Measurements from ENCODE around the gene ZNF445. TPM values are rescaled to one million over a fixed set of nuclear protein-coding genes. Genes with fewer than 3 reads are reported as not detected.

ZNF445 gene
- total RNA-seq, 1 experiment from 2014 or later = 15.9 TPM

GRCh38 chr3:44444437-44444836 lies 33.0 kb downstream of the ZNF445 start:
- H3K9me3 ChIP-seq (ENCODE audit: insufficient read depth, low read depth) = no peaks in the 10 kb centered on the region
- H2AFZ ChIP-seq = no peak overlapping the region
- H3K27me3 ChIP-seq (ENCODE audit: insufficient read depth, low read depth) = no peaks in the 10 kb centered on the region
- no peaks in the 10 kb centered on the region for H3F3A ChIP-seq (ENCODE audit: insufficient read depth, low read depth)
- H3K4me3 ChIP-seq = no peak overlapping the region
- ChIA-PET POLR2A (ENCODE audit: unreplicated experiment) (no interaction called here), CTCF (no interaction called here)
- no peak overlapping the region for H3K27ac ChIP-seq
- no peaks in the 10 kb centered on the region for H3K4me1 ChIP-seq (replicated peaks; ENCODE audit: insufficient read depth)
- no peak for DNase-seq
- intact Hi-C loops (cut with micrococcal nuclease; ENCODE audit: unreplicated experiment) = no loop called here
- no peaks in the 10 kb centered on the region for H3K79me2 ChIP-seq (ENCODE audit: low read depth)
- no TSS peak for BruUV-seq (replicated peaks)
- peaks cover 20% of the 10 kb centered on the region; the same call in 1 of the 2 replicates for H3K36me3 ChIP-seq (ENCODE audit: low read depth)
- H4K20me1 ChIP-seq (ENCODE audit: insufficient read depth) = no peaks in the 10 kb centered on the region
- no peak overlapping the region for H3K4me2 ChIP-seq
- H3K9me2 ChIP-seq (ENCODE audit: insufficient read depth) = no peaks in the 10 kb centered on the region
- TF ChIP-seq EZH2 (IDR thresholded peaks at IDR 0.05; ENCODE audit: low read depth) (no peak), CTCF (conservative IDR thresholded peaks at IDR 0.05) (no peak)

- Histone ChIP-seq H3K4me1 (replicated peaks; ENCODE audit: insufficient read depth) (no peaks in the 10 kb centered on the region), H2AFZ (no peak overlapping the region), H3K4me3 (no peak overlapping the region), H3K9me3 (ENCODE audit: insufficient read depth, low read depth) (no peaks in the 10 kb centered on the region), H3K79me2 (ENCODE audit: low read depth) (no peaks in the 10 kb centered on the region), H3K4me2 (no peak overlapping the region), H3K27ac (no peak overlapping the region), H4K20me1 (ENCODE audit: insufficient read depth) (no peaks in the 10 kb centered on the region), H3K36me3 (ENCODE audit: low read depth) (0 out of 2 replicates have a peak, but pooled peaks cover 4% of the 10 kb centered on the region), H3K27me3 (ENCODE audit: insufficient read depth, low read depth) (no peaks in the 10 kb centered on the region), H3K9me2 (ENCODE audit: insufficient read depth) (no peaks in the 10 kb centered on the region), H3F3A (ENCODE audit: insufficient read depth, low read depth) (no peaks in the 10 kb centered on the region)
- DNase-seq = no peak
- intact Hi-C loops (cut with micrococcal nuclease; ENCODE audit: unreplicated experiment) = no loop called here
- no TSS peak for BruUV-seq (replicated peaks)
- TF ChIP-seq EZH2 (IDR thresholded peaks at IDR 0.05; ENCODE audit: low read depth) (no peak), CTCF (conservative IDR thresholded peaks at IDR 0.05) (no peak)
- POLR2A ChIA-PET (ENCODE audit: unreplicated experiment) = no interaction called here
- CTCF ChIA-PET = no interaction called here
Observed at GRCh38 chr3:44442596-44443309, 34.7 kb downstream of the ZNF445 start.

GRCh38 chr3:44439499-44440295 lies 37.8 kb downstream of the ZNF445 start:
- BruUV-seq (replicated peaks) = no TSS peak

More at GRCh38 chr3:44439499-44440295, 37.8 kb downstream of the ZNF445 start:
- H3K36me3 ChIP-seq (ENCODE audit: low read depth) = no peaks in the 10 kb centered on the region
- intact Hi-C loops (cut with micrococcal nuclease; ENCODE audit: unreplicated experiment) = no loop called here
- H3K4me3 ChIP-seq = no peak overlapping the region
- no peak overlapping the region for H2AFZ ChIP-seq
- TF ChIP-seq EZH2 (IDR thresholded peaks at IDR 0.05; ENCODE audit: low read depth) (no peak), CTCF (conservative IDR thresholded peaks at IDR 0.05) (no peak)
- no peak for DNase-seq
- no peaks in the 10 kb centered on the region for H3K9me2 ChIP-seq (ENCODE audit: insufficient read depth)
- H3K27ac ChIP-seq = no peak overlapping the region
- H3K4me1 ChIP-seq (replicated peaks; ENCODE audit: insufficient read depth) = no peaks in the 10 kb centered on the region
- no peaks in the 10 kb centered on the region; the same call in 1 of the 2 replicates for H3K9me3 ChIP-seq (ENCODE audit: insufficient read depth, low read depth)
- no peaks in the 10 kb centered on the region for H3K79me2 ChIP-seq (ENCODE audit: low read depth)
- ChIA-PET POLR2A (ENCODE audit: unreplicated experiment) (interaction anchor here (0.5 kb wide), 1 partner anchor 69 kb away, joined by 4 read pairs; no protein-coding TSS in a partner anchor), CTCF (no interaction called here)
- no peaks in the 10 kb centered on the region for H3F3A ChIP-seq (ENCODE audit: insufficient read depth, low read depth)
- H3K4me2 ChIP-seq = no peak overlapping the region
- no peaks in the 10 kb centered on the region for H3K27me3 ChIP-seq (ENCODE audit: insufficient read depth, low read depth)
- no peaks in the 10 kb centered on the region for H4K20me1 ChIP-seq (ENCODE audit: insufficient read depth)

Data from PC-9 (cell line).